ENCODE measurements around the gene EMILIN2.

EMILIN2 gene

GRCh38 chr18:2879889-2880288 lies 33.1 kb downstream of the EMILIN2 start:
- DNase-seq = no peak

GRCh38 chr18:2880473-2880872 lies 33.7 kb downstream of the EMILIN2 start:
- DNase-seq = no peak

- DNase-seq = no peak
These were observed 34.5 kb downstream of the EMILIN2 start for GRCh38 chr18:2881088-2881839.

- peak; percentile 42 for DNase-seq
These were observed 35.0 kb downstream of the EMILIN2 start for GRCh38 chr18:2881840-2882195.

GRCh38 chr18:2882201-2882600 lies 35.4 kb downstream of the EMILIN2 start:
- DNase-seq = no peak

GRCh38 chr18:2883076-2883735 lies 36.4 kb downstream of the EMILIN2 start:
- peak; percentile 72 for DNase-seq

- DNase-seq = no peak
These were observed 38.0 kb downstream of the EMILIN2 start for GRCh38 chr18:2884706-2885285.

GRCh38 chr18:2887470-2887869 lies 40.7 kb downstream of the EMILIN2 start:
- DNase-seq = no peak

- DNase-seq = peak; percentile 33
These were observed 43.0 kb downstream of the EMILIN2 start for GRCh38 chr18:2889761-2890192.

- DNase-seq = no peak
These were observed 43.8 kb downstream of the EMILIN2 start for GRCh38 chr18:2890606-2891005.

GRCh38 chr18:2891526-2892431 lies 45.0 kb downstream of the EMILIN2 start:
- DNase-seq = peak; percentile 52

- no peak for DNase-seq
These were observed 46.2 kb downstream of the EMILIN2 start for GRCh38 chr18:2893056-2893455.

- no peak for DNase-seq
These were observed 46.9 kb downstream of the EMILIN2 start for GRCh38 chr18:2893676-2894075.

- DNase-seq = no peak
These were observed 47.5 kb downstream of the EMILIN2 start for GRCh38 chr18:2894131-2894840.

GRCh38 chr18:2894841-2895370 lies 48.1 kb downstream of the EMILIN2 start:
- DNase-seq = no peak

GRCh38 chr18:2895391-2895790 lies 48.6 kb downstream of the EMILIN2 start:
- no peak for DNase-seq

- no peak for DNase-seq
These were observed 50.2 kb downstream of the EMILIN2 start for GRCh38 chr18:2896990-2897389.

- no peak for DNase-seq
These were observed 50.8 kb downstream of the EMILIN2 start for GRCh38 chr18:2897448-2898185.

- DNase-seq = no peak
These were observed 51.4 kb downstream of the EMILIN2 start for GRCh38 chr18:2898186-2898640.

GRCh38 chr18:2900684-2901422 lies 54.0 kb downstream of the EMILIN2 start:
- no peak for DNase-seq

Data from CD4-positive, alpha-beta T cell treated with Interleukin-17A for 4 hours (primary cell).